Measurements from ENCODE around the gene AP3B1.

AP3B1 gene, protein sequence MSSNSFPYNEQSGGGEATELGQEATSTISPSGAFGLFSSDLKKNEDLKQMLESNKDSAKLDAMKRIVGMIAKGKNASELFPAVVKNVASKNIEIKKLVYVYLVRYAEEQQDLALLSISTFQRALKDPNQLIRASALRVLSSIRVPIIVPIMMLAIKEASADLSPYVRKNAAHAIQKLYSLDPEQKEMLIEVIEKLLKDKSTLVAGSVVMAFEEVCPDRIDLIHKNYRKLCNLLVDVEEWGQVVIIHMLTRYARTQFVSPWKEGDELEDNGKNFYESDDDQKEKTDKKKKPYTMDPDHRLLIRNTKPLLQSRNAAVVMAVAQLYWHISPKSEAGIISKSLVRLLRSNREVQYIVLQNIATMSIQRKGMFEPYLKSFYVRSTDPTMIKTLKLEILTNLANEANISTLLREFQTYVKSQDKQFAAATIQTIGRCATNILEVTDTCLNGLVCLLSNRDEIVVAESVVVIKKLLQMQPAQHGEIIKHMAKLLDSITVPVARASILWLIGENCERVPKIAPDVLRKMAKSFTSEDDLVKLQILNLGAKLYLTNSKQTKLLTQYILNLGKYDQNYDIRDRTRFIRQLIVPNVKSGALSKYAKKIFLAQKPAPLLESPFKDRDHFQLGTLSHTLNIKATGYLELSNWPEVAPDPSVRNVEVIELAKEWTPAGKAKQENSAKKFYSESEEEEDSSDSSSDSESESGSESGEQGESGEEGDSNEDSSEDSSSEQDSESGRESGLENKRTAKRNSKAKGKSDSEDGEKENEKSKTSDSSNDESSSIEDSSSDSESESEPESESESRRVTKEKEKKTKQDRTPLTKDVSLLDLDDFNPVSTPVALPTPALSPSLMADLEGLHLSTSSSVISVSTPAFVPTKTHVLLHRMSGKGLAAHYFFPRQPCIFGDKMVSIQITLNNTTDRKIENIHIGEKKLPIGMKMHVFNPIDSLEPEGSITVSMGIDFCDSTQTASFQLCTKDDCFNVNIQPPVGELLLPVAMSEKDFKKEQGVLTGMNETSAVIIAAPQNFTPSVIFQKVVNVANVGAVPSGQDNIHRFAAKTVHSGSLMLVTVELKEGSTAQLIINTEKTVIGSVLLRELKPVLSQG

DNA sequence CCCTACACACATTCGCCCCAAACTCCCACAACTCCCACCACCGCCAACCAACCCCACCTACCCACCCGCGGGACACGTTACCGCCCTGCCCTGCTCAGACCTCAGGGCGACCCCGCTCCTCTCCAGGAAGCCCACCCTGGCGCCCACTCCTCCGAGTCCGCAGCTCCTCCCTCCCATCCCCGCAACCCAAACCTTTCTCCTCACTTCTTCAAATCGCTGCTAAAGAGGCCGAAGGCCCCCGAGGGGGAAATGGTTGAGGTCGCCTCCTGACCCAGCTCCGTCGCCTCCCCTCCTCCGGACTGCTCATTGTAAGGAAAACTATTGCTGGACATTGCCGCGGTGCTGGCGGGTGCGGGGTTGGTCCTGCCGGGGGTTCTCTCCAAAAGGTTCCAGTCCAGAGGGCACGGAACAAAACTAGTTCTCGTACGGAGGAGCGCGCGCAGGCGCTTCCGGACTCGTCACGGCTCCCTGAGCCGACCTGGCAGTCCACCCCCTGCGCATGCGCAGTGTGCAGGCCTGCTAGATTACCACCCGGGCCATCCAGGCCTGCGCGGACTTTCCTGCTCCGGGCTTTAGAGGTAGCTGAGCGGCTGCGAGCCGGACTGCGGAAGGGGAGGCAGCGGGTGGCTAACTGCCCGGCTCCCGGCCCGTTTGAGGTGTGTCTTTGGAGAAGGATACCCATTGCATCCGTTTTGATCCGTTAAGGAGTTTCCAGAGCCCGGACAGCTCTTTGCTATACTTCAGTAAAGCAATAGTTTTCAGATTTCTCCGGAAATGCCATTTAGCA lies at the start of gene AP3B1:
TSS of gene AP3B1 (minus strand) at position 451 of the 787 bp plus-strand sequence. CDS start at position 332, 119 bp downstream.
- no peaks in the 10 kb centered on the region for H4K20me1 ChIP-seq (ENCODE audit: insufficient read depth, low read length)
- peak within 1 kb of the TSS; percentile 71 for H3K4me3 ChIP-seq (ENCODE audit: low read depth, low read length, poor library complexity, severe bottlenecking)
- H3K36me3 ChIP-seq (ENCODE audit: insufficient read depth, low read length) = no peaks in the 10 kb centered on the region
- no peaks in the 10 kb centered on the region for H3K27me3 ChIP-seq (ENCODE audit: insufficient read depth, low read length)
- H3K9ac ChIP-seq (ENCODE audit: low read length) = peak within 1 kb of the TSS; percentile 76
- H3K9me3 ChIP-seq (ENCODE audit: low read length) = no peaks in the 10 kb centered on the region
- no peaks in the 10 kb centered on the region for H3K9me2 ChIP-seq (ENCODE audit: low read depth, low read length)
- H3K27ac ChIP-seq (ENCODE audit: low read depth, low read length, poor library complexity, severe bottlenecking) = peak within 1 kb of the TSS; percentile 37
- H3K4me2 ChIP-seq (ENCODE audit: low read length) = peak within 1 kb of the TSS; percentile 95
- H3K79me2 ChIP-seq (ENCODE audit: insufficient read depth, low read length) = peaks cover 46% of the 10 kb centered on the region
- peaks cover 43% of the 10 kb centered on the region for H3K4me1 ChIP-seq (ENCODE audit: insufficient read depth, low read length, severe bottlenecking)
- no peak for TF ChIP-seq EZH2 (IDR thresholded peaks at IDR 0.05; ENCODE audit: borderline replicate concordance, low read length)
- TF ChIP-seq, protein P1, sequence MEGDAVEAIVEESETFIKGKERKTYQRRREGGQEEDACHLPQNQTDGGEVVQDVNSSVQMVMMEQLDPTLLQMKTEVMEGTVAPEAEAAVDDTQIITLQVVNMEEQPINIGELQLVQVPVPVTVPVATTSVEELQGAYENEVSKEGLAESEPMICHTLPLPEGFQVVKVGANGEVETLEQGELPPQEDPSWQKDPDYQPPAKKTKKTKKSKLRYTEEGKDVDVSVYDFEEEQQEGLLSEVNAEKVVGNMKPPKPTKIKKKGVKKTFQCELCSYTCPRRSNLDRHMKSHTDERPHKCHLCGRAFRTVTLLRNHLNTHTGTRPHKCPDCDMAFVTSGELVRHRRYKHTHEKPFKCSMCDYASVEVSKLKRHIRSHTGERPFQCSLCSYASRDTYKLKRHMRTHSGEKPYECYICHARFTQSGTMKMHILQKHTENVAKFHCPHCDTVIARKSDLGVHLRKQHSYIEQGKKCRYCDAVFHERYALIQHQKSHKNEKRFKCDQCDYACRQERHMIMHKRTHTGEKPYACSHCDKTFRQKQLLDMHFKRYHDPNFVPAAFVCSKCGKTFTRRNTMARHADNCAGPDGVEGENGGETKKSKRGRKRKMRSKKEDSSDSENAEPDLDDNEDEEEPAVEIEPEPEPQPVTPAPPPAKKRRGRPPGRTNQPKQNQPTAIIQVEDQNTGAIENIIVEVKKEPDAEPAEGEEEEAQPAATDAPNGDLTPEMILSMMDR (IDR thresholded peaks at IDR 0.05; ENCODE audit: low read length) = no peak
- no peaks in the 10 kb centered on the region for H3F3A ChIP-seq (ENCODE audit: insufficient read depth, low read length)
- peak within 1 kb of the TSS; percentile 56 for H2AFZ ChIP-seq (ENCODE audit: low read length)

DNA sequence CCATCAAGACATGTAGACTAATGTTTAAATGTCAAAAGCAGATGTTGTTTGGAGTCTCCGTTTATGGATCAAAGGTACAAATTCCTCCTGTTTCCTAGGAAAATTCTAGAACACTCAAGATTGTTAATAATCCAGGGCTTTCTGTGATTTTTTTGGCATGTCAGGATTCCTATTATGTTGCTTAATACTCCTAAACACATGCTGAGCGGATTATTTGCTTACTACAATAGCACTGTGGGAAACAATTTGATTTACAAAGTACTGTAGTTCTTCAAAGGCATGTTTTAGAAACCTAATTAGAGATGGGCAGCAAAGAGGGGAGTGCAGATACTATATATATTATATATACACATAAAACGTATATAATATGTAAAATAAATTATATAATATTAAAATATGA lies 46.9 kb upstream of the AP3B1 start:
- TF ChIP-seq, protein P1 (IDR thresholded peaks at IDR 0.05; ENCODE audit: low read length) = no peak
- TF ChIP-seq EZH2 (IDR thresholded peaks at IDR 0.05; ENCODE audit: borderline replicate concordance, low read length) = no peak
- Histone ChIP-seq H3K36me3 (ENCODE audit: insufficient read depth, low read length) (no peaks in the 10 kb centered on the region), H3K9me3 (ENCODE audit: low read length) (peaks cover 3% of the 10 kb centered on the region; the same call in 1 of the 2 replicates)

More for the DNA sequence above, 46.9 kb upstream of the AP3B1 start:
- H3F3A ChIP-seq (ENCODE audit: insufficient read depth, low read length) = no peaks in the 10 kb centered on the region
- H3K4me2 ChIP-seq (ENCODE audit: low read length) = no peak overlapping the region
- H3K4me3 ChIP-seq (ENCODE audit: low read depth, low read length, poor library complexity, severe bottlenecking) = no peak overlapping the region
- no peaks in the 10 kb centered on the region for H3K79me2 ChIP-seq (ENCODE audit: insufficient read depth, low read length)
- H3K9me2 ChIP-seq (ENCODE audit: low read depth, low read length) = no peaks in the 10 kb centered on the region
- H3K4me1 ChIP-seq (ENCODE audit: insufficient read depth, low read length, severe bottlenecking) = peaks cover 8% of the 10 kb centered on the region
- H3K9ac ChIP-seq (ENCODE audit: low read length) = no peak overlapping the region
- no peak overlapping the region for H2AFZ ChIP-seq (ENCODE audit: low read length)
- H4K20me1 ChIP-seq (ENCODE audit: insufficient read depth, low read length) = no peaks in the 10 kb centered on the region
- no peak overlapping the region for H3K27ac ChIP-seq (ENCODE audit: low read depth, low read length, poor library complexity, severe bottlenecking)
- no peaks in the 10 kb centered on the region for H3K27me3 ChIP-seq (ENCODE audit: insufficient read depth, low read length)

All from OCI-LY1 (cell line).